GM23248 (cell line): ENCODE data around the gene ZBED1. TPM values are rescaled to one million over a fixed set of nuclear protein-coding genes. Genes with fewer than 3 reads are reported as not detected.

Experiments
- DNase-seq: peaks from one replicate; pipeline ENCODE4 v3.0.0-alpha.2; 2015
- H2AFZ ChIP-seq: fragments of 200-600 bp; sonication (generic); 2 replicates; pipeline ENCODE4 v1.6.1; 2016; ENCODE audit warnings: antibody characterized with exemption
- H3F3A ChIP-seq: fragments of 200-600 bp; sonication (generic); 2 replicates; pipeline ENCODE4 v1.6.1; 2016; ENCODE audit warnings: mild to moderate bottlenecking, antibody characterized with exemption, mixed run types; ENCODE audit not compliant: insufficient read depth
- H3K27ac ChIP-seq: fragments of 200-600 bp; sonication (generic); 2 replicates; pipeline ENCODE4 v1.5.1; 2016; ENCODE audit warnings: mild to moderate bottlenecking
- H3K27me3 ChIP-seq: fragments of 200-600 bp; sonication (generic); replicated peaks from 2 replicates; pipeline ENCODE4 v1.6.1; 2016; ENCODE audit warnings: mild to moderate bottlenecking; ENCODE audit not compliant: insufficient read depth
- H3K36me3 ChIP-seq: fragments of 200-600 bp; sonication (generic); 2 replicates; pipeline ENCODE4 v1.6.1; 2016; ENCODE audit warnings: low read depth, mild to moderate bottlenecking
- H3K4me1 ChIP-seq: fragments of 200-600 bp; sonication (generic); 2 replicates; pipeline ENCODE4 v1.6.1; 2016; ENCODE audit warnings: mild to moderate bottlenecking; ENCODE audit not compliant: insufficient read depth
- H3K4me2 ChIP-seq: fragments of 200-600 bp; sonication (generic); one replicate; pipeline ENCODE4 v1.6.1; 2016; ENCODE audit warnings: mild to moderate bottlenecking; ENCODE audit not compliant: unreplicated experiment
- H3K4me3 ChIP-seq: fragments of 200-600 bp; sonication (generic); 2 replicates; pipeline ENCODE4 v1.5.1; 2016; ENCODE audit warnings: mild to moderate bottlenecking
- H3K79me2 ChIP-seq: fragments of 200-600 bp; sonication (generic); 2 replicates; pipeline ENCODE4 v1.6.1; 2016; ENCODE audit warnings: mild to moderate bottlenecking; ENCODE audit not compliant: insufficient read depth
- H3K9ac ChIP-seq: fragments of 200-600 bp; sonication (generic); 2 replicates; pipeline ENCODE4 v1.6.1; 2016; ENCODE audit warnings: mild to moderate bottlenecking
- H3K9me2 ChIP-seq: fragments of 200-600 bp; sonication (generic); 2 replicates; pipeline ENCODE4 v1.6.1; 2016; ENCODE audit warnings: mixed run types, mild to moderate bottlenecking, moderate library complexity; ENCODE audit not compliant: insufficient read depth
- H3K9me3 ChIP-seq: fragments of 200-600 bp; sonication (generic); one replicate; pipeline ENCODE4 v1.6.1; 2017; ENCODE audit warnings: low read depth
- H4K20me1 ChIP-seq: fragments of 200-600 bp; sonication (generic); 2 replicates; pipeline ENCODE4 v1.6.0; 2016; ENCODE audit not compliant: insufficient read depth
- EZH2 ChIP-seq: fragments of 200-600 bp; sonication (generic); IDR thresholded peaks from 2 replicates; pipeline ENCODE4 v1.6.1; 2018; ENCODE audit warnings: antibody characterized with exemption, mild to moderate bottlenecking; ENCODE audit not compliant: insufficient read depth, poor library complexity, severe bottlenecking
- EZH2phosphoT487 ChIP-seq: fragments of 200-600 bp; sonication (generic); IDR thresholded peaks from 2 replicates; pipeline ENCODE4 v1.6.1; 2018; ENCODE audit warnings: antibody characterized with exemption, moderate library complexity, mild to moderate bottlenecking, low read depth; ENCODE audit not compliant: insufficient read depth
- WGBS, 2 experiments: methylation state at CpG; one replicate each; pipeline ENCODE4 v1.1.6; 2015 to 2017; ENCODE audit warnings: low lambda C conversion rate in 2 of 2, low coverage in 1 of 2; ENCODE audit errors: missing lambda C conversion rate in 2 of 2; 5-methylcytosine and 5-hydroxymethylcytosine counted together
- in situ Hi-C: fragments of 300-500 bp; cut with MboI; formaldehyde crosslinking; loops from 2 replicates; pipeline ENCODE4 v1.15.0; 2020
- polyA plus RNA-seq: library from polyadenylated mRNA; unstranded; fragments of >200 nt; fragmentation: Nextera tagmentation; extraction: Ambion mirVana; gene quantifications from 2 replicates; pipeline ENCODE4 v1.2.1, GENCODE V29; 2016
- total RNA-seq: library from RNA; depleted of rRNA; stranded (reverse); fragments of >200 nt; shearing (Covaris generic); gene quantifications from 2 replicates; pipeline ENCODE4 v1.2.3, GENCODE V29; 2014

ZBED1 gene
- total and polyA plus RNA-seq, 2 experiments from 2014 or later = 20.7 to 31.1 TPM

GRCh38 chrX:2533424-2533823 lies 32.6 kb upstream of the ZBED1 start:
- no peaks in the 10 kb centered on the region for H3K9me2 ChIP-seq
- no peak for TF ChIP-seq EZH2phosphoT487
- TF ChIP-seq EZH2 = no peak
- no peaks in the 10 kb centered on the region for H3K9me3 ChIP-seq
- no peak overlapping the region for H3K4me3 ChIP-seq
- H3K79me2 ChIP-seq = no peaks in the 10 kb centered on the region
- H3K27ac ChIP-seq = no peak overlapping the region
- H3F3A ChIP-seq = no peaks in the 10 kb centered on the region
- H4K20me1 ChIP-seq = no peaks in the 10 kb centered on the region
- no peak overlapping the region for H2AFZ ChIP-seq
- WGBS, 2 experiments = 50 to 64% methylated on average over 8 of the region's 8 CpGs
- DNase-seq = no peak
- no peaks in the 10 kb centered on the region for H3K36me3 ChIP-seq
- H3K4me1 ChIP-seq = no peaks in the 10 kb centered on the region
- H3K4me2 ChIP-seq = no peak overlapping the region
- H3K27me3 ChIP-seq = peaks cover 20% of the 10 kb centered on the region
- in situ Hi-C loops = no loop called here
- H3K9ac ChIP-seq = no peak overlapping the region

- Histone ChIP-seq H3K36me3 (no peaks in the 10 kb centered on the region), H3K27me3 (0 out of 2 replicates have a peak, but pooled peaks cover 8% of the 10 kb centered on the region), H3K79me2 (no peaks in the 10 kb centered on the region), H3K9ac (no peak overlapping the region), H3K27ac (no peak overlapping the region), H3K9me2 (no peaks in the 10 kb centered on the region), H3K4me1 (no peaks in the 10 kb centered on the region), H3F3A (no peaks in the 10 kb centered on the region), H2AFZ (no peak overlapping the region), H3K4me2 (no peak overlapping the region), H3K9me3 (no peaks in the 10 kb centered on the region), H3K4me3 (no peak overlapping the region), H4K20me1 (no peaks in the 10 kb centered on the region)
- in situ Hi-C loops = no loop called here
- TF ChIP-seq EZH2phosphoT487 (no peak), EZH2 (no peak)
- 64 to 69% methylated on average over 10 of the region's 10 CpGs for WGBS, 2 experiments
- DNase-seq = no peak
These were observed 25.6 kb upstream of the ZBED1 start for GRCh38 chrX:2526390-2526789.

- no peaks in the 10 kb centered on the region for H3K36me3 ChIP-seq
- no peaks in the 10 kb centered on the region for H3K79me2 ChIP-seq
- H3K9me2 ChIP-seq = no peaks in the 10 kb centered on the region
- H3K4me2 ChIP-seq = no peak overlapping the region
- no peaks in the 10 kb centered on the region for H3K9me3 ChIP-seq
- H3F3A ChIP-seq = no peaks in the 10 kb centered on the region
- TF ChIP-seq EZH2phosphoT487 (no peak), EZH2 (no peak)
- no peaks in the 10 kb centered on the region for H4K20me1 ChIP-seq
- 0 out of 2 replicates have a peak, but pooled peaks cover 8% of the 10 kb centered on the region for H3K27me3 ChIP-seq
- no peak overlapping the region for H2AFZ ChIP-seq
- no peaks in the 10 kb centered on the region for H3K4me1 ChIP-seq
- no peak overlapping the region for H3K4me3 ChIP-seq
- H3K27ac ChIP-seq = no peak overlapping the region
- in situ Hi-C loops = no loop called here
- WGBS, 2 experiments = 49 to 54% methylated on average over 6 of the region's 6 CpGs
- no peak overlapping the region for H3K9ac ChIP-seq
- DNase-seq = no peak
These were observed 23.1 kb upstream of the ZBED1 start for GRCh38 chrX:2523911-2524310.

DNA sequence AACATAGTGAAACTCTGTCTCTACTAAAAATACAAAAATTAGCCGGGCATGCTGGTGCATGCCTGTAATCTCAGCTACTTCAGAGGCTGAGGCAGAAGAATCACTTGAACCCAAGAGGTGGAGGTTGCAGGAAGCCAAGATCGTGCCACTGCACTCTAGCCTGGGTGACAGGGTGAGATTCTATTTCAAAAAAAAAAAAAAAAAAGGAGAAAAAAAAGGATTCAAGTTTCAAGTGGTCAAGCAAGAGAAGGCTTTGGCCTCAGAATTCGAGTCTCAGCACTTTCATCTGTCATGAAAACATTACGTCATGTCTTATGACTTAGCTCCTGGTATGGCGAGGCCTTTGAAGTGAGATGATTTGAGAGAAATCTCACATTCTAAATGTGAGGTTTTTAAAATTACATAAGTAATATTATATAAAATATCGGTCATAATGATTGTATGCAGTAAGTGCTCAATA lies 21.2 kb upstream of the ZBED1 start:
- H3K4me3 ChIP-seq = no peak overlapping the region
- H3K27ac ChIP-seq = no peak overlapping the region
- H3K36me3 ChIP-seq = no peaks in the 10 kb centered on the region
- no peaks in the 10 kb centered on the region for H3K9me2 ChIP-seq
- H3K9me3 ChIP-seq = no peaks in the 10 kb centered on the region
- no peaks in the 10 kb centered on the region for H3F3A ChIP-seq
- no peaks in the 10 kb centered on the region for H4K20me1 ChIP-seq
- no peak overlapping the region for H2AFZ ChIP-seq
- 0 out of 2 replicates have a peak, but pooled peaks cover 8% of the 10 kb centered on the region for H3K27me3 ChIP-seq
- H3K4me1 ChIP-seq = no peaks in the 10 kb centered on the region
- in situ Hi-C loops = no loop called here
- no peak for TF ChIP-seq EZH2phosphoT487
- no peak for TF ChIP-seq EZH2
- H3K9ac ChIP-seq = no peak overlapping the region
- DNase-seq = no peak
- H3K4me2 ChIP-seq = no peak overlapping the region
- 64 to 66% methylated on average over 6 of the region's 6 CpGs for WGBS, 2 experiments
- H3K79me2 ChIP-seq = no peaks in the 10 kb centered on the region
